ENCODE data around the gene CARD19.
"Not testable (repeated sequence)": the region's sequence is repeated elsewhere in the genome, so short reads cannot be mapped to it uniquely, and the experiment has no call there.

CARD19 gene

GRCh38 chr9:93088656-93089015 lies 7.4 kb upstream of the CARD19 start:
- DNase-seq (ENCODE audit: low spot score) = no peak

- no peak for DNase-seq (ENCODE audit: low spot score)
Observed at GRCh38 chr9:93089024-93089423, 7.0 kb upstream of the CARD19 start.

DNA sequence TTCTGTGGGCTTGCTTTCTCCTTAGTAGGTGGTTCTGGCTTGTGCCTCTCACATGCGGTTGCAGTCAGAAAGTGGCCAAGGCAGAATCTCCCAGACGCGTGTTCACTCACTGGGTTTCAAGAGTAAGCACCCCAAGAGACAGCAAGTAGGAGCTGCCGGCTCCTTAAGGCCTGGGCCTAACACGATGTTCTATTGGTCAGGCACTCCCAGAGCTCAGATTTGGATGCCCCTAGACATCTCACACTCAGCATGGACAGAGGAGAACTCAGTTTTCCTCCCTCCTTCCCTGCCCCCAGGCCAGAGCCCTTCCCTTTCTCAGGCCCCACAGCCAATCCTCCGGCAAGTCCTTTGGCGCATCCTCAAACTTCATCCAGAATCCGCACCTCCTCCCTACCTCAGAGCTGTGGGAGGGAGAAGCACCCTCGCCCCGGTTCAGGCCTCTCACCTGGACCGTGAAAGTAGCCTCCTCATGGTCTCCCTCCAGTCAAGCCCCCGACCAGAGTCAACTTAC lies 6.5 kb upstream of the CARD19 start:
- DNase-seq (ENCODE audit: low spot score) = no peak

GRCh38 chr9:93090091-93090655 lies 5.8 kb upstream of the CARD19 start:
- DNase-seq (ENCODE audit: low spot score) = no peak

- DNase-seq (ENCODE audit: low spot score) = no peak
Observed at GRCh38 chr9:93091056-93091452, 5.0 kb upstream of the CARD19 start.

GRCh38 chr9:93091453-93092081 lies 4.5 kb upstream of the CARD19 start:
- no peak for DNase-seq (ENCODE audit: low spot score)

DNA sequence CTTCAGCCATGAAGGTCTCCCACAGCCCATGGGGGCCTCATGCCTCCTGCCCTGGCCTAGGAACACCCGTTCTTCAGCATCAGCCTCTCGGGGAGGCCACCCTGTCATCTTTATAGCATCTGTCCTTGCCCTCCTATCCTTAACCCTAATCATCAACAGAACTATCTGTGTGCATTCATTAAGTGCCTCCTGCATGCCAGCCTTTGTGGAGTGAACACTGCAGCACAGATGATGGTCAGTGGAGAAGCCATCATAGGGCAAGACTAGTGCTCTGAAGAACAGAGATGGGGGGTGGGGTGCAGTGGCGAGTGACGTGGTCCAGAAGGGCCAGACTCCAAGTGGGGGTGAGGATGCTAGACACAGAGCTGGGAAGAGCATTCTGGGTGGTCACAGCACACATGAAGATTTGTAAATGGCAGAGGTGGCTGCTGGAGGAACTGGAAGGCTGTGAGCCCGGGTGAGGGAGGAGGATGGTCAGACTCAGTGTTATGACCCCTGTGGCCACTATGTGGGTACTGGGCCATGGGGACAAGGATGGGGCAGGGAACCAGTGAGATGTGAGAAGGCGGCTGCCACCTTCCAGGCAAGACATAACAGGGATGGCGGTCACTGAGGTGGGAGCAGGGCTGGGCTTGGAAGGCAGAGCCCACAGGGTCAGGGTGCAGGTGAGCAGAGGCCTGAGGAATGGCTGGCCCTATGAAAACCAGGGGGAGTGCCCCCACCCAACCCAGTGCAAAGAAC lies 3.6 kb upstream of the CARD19 start:
- no peak for DNase-seq (ENCODE audit: low spot score)

DNA sequence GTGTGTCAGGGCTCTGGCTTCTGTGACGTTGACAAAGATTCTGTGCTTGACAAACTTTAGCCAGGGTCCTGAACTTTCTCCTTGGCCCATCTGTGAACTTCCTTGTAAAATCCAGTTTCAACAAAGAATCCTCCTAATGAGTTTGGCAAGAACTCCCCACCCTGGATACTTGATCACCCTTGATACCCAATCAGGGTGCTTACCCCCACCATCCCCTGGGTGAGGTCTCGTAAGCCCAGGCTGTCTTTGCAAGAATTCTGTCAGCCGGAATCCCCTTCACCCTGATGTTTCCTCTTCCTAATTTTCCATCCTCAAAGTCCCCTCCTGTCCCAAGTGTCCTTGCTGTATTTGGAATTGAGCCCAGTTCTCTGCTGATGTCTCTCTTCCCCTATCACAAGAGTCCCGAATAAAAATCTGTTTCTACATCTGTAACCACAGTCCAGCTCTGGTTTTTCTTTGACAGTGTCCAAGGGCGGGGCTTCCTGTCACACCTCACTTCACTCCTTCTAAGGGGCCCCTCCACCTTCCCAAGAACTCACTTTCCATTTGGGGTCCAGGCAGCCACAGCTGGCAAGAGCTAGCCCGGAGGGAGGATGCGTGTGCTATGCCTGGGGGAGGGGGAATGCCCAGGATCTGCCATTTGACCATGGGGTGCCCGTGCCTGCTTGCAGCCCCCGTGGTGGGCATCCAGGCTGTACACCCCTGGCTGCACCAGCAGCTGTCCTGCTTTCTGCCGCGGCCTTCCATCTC lies 2.7 kb upstream of the CARD19 start:
- DNase-seq (ENCODE audit: low spot score) = no peak

DNA sequence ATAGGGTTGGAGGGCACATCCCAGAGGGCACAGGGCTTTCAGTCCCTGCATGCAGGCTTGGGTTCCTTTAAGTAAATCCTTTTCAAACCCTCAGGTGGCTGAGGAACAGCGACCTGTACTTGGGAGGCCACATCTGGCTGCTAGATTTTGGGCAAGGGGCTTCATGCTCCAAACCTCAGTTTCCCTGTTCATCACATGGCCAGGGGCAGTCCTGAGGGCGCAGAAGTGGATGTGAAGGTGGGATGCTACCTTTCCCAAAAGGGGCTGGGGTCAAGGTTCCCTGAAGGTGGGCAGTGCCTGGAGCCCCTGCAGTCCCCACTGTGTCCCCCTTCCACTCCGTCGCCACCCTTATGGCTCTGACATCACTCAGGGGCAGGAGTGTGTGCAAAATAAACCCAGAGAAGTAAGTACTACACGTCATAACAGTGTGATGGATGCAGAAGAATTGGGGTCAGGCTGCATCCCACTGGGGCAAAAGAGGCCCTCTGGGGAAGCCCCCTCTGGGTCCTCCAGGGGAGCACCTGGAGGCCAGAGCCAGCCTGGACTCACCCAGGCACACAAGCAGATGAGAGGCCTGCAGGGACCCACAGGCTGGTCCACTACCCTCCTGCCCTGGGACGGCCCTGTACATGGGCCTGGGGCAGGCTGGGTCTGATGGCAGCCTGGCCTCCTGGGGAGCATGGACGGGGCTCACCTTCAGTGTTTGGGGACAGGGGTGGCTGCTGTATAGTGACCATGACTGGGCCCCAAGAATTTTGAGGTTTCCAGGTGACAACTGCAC lies 1.9 kb upstream of the CARD19 start:
- no peak for DNase-seq (ENCODE audit: low spot score)

DNA sequence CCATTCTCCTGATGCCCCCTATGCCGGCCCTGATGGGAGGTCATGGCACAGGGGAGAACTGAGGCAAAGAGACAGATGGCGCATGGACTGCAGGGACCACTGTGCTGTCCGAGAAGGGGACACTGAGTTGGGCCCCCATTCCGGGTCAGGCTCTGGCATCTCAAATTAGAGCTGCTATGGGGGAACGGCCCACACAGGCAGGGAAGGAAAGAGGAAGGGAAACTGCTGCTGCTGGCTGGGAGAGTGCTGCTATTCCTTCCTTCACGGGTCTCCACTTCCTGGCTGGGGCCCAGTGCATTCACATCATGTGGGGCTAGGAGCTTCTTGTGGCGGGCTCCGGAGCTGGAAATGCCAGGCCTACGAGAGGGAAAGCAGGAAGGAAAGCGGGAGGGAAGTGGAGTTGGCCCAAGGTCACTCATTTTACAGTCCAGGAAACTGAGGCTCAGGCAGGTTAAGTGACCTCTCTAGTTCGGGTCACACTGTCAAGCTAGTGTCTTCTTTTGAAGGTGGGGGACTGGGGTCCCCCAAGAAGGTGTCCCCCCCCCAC lies 1.3 kb upstream of the CARD19 start:
- DNase-seq (ENCODE audit: low spot score) = peak; percentile 62

GRCh38 chr9:93095205-93096130 lies 549 bp upstream of the CARD19 start:
- peak; percentile 100 for DNase-seq (ENCODE audit: low spot score)

GRCh38 chr9:93096811-93097382 lies 880 bp downstream of the CARD19 start:
- DNase-seq (ENCODE audit: low spot score) = no peak

DNA sequence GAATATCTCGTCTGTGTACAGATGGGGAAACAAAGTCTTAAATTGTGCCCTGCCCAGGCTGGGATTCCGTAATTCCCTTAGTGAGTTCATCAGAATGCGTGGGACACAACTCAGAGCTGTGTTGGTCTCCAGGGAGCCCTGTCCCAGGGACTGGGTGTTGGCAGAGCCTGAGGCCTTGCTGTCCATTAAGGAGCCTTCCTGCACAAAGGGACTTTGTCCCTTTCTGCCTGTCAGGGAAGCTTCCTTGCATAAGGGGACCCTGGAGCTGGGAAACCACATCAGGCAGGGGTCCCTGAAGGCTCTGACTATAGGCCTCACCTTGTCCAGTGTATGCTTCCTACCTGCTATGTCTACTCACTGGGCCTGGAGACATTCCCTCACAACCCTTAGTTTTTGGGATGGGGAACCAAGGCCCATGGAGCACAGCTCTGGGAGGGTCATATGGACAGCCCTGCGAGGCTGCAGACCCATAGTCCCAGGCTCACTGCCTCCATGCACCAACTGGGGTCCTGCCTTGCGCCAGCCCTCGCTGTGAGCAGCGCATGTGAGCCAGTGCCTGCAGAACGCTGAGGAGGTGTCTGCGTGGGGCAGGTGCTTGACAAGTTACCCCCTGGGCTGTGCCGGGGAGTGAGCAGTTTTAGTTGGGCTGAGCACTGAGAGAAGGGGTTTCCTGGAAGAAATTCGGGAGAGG lies 1.6 kb downstream of the CARD19 start:
- DNase-seq (ENCODE audit: low spot score) = peak; percentile 59

DNA sequence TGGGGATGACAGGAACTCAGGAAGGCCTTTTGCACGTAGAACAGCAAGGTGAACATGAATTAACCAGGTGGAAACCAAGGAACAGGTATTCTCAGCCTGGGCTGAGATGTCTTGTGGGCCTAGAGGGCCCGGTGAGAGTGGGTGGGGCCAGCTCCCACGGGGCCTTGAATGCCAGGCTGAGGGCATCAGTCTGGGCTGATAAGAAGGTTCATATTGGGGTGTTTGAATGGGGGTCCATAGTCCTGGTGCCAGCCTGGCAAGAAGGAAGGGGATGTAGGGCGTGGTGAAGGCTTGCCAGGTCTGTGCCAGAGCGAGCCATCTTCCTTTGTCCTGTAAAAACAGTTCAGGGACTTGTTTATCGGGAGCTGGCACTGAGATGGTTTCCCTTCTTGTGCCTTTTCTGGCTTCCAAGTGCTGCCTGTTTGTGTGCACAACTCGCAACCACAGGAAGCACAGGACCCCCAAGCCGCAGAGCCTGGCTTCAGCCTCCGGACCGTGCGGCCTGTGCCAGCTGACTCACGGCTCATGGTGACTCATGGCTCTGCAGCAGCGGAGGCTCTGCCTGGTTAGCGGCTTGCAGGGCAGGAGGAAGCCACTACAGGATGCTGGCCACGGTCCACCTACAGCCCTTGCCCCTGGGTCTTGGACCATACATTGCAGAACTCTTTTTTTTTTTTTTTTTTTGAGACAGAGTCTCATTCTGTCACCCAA lies 2.4 kb downstream of the CARD19 start:
- peak; percentile 63 for DNase-seq (ENCODE audit: low spot score)

DNA sequence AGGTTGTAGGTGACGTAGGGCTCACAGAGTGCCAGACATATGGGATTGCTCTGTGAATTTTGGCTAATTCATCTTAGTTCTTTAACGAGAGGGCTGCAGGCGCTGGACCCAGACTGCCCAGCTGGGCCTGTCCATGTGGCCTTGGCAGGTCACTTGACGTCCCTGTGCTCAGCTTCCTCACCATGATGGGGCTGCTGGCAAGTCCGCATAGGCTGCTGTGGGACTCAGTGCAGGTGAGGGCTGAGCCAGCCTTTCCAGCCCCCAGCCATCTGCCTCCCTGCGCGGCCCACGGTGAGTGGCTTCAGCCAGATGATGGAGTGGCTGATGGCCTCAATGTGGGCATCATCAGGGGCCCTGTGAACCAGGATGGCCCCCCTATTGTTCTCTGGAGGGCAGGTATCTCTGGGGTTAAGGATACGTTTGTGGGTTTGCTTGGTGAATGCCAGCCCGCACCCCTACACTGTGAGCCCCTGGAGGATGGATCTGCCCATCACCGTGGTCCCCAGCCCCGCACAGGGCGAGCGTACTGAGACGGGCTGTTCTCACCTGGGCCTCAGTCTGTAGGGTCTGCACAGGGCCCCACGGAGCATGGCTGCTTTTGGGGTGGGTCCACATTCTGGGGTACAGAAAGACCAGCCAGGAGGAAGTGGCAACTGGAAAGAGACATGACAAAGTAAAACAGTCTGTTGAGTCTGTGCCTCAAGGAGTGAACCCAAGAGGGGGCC lies 3.7 kb downstream of the CARD19 start:
- no peak for DNase-seq (ENCODE audit: low spot score)

GRCh38 chr9:93100276-93100636 lies 4.2 kb downstream of the CARD19 start:
- no peak for DNase-seq (ENCODE audit: low spot score)

- not testable (repeated sequence) for DNase-seq (ENCODE audit: low spot score)
Observed at GRCh38 chr9:93101086-93101485, 5.1 kb downstream of the CARD19 start.

DNA sequence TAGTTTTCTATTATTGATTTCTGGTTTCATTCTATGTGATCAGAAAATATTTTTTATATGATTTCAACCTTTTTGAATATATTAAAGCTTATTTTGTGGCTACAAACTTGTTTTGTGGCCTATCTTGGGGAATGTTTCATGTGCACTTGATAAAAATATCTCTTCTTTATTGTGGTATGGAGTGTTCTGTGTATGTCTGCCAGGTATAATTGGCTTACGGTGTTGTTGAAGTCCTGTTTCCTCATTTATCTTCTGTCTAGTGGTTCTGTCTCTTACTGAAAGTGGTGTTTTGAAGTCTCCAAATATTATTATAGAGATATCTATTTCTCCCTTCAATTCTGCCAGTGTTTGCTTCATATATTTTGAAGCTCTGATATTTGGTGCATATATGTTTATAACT lies 9.6 kb downstream of the CARD19 start:
- DNase-seq (ENCODE audit: low spot score) = no peak

Data from putamen (tissue), 1 donor.